Adrenal gland (tissue), 5 donors: ENCODE results near the gene DLG2.

ENCODE experiments used
- POLR2A ChIP-seq, 2 donors: fragments of 450-650 bp; IDR thresholded peaks; one replicate each; pipeline ENCODE4 v1.6.1; 2017; ENCODE audit warnings: antibody characterized with exemption in 2 of 2, mild to moderate bottlenecking in 2 of 2, moderate library complexity in 1 of 2
- TF ChIP-seq, protein P1 (sequence below), 6 experiments: fragments of 450-650 bp in 4 of 6; fragments of 200-600 bp in 2 of 6; sonication (generic) in 1 of 6; IDR thresholded peaks; 1 replicate in 5 of 6; 2 replicates in 1 of 6; pipeline versions ENCODE4 v1.5.1 to v1.8.0; 2016 to 2021; ENCODE audit warnings: antibody characterized with exemption in 6 of 6, mild to moderate bottlenecking in 2 of 6, moderate library complexity in 1 of 6
- donor health status: DM: no; HTN: no; CAD: no.

GRCh38 chr11:84532364-84532763 is 1094.8 kb downstream of the DLG2 start:
- TF ChIP-seq, protein P1, sequence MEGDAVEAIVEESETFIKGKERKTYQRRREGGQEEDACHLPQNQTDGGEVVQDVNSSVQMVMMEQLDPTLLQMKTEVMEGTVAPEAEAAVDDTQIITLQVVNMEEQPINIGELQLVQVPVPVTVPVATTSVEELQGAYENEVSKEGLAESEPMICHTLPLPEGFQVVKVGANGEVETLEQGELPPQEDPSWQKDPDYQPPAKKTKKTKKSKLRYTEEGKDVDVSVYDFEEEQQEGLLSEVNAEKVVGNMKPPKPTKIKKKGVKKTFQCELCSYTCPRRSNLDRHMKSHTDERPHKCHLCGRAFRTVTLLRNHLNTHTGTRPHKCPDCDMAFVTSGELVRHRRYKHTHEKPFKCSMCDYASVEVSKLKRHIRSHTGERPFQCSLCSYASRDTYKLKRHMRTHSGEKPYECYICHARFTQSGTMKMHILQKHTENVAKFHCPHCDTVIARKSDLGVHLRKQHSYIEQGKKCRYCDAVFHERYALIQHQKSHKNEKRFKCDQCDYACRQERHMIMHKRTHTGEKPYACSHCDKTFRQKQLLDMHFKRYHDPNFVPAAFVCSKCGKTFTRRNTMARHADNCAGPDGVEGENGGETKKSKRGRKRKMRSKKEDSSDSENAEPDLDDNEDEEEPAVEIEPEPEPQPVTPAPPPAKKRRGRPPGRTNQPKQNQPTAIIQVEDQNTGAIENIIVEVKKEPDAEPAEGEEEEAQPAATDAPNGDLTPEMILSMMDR (IDR thresholded peaks at IDR 0.05): no peak
- no peak for TF ChIP-seq POLR2A (IDR thresholded peaks at IDR 0.05)
